HG02798 (cell line): ENCODE data around the gene CRHR1.

Experiments
- ATAC-seq: cut with Tn5 transposase; IDR thresholded peaks from one replicate; pipeline ENCODE4 v1.9.1; 2021; ENCODE audit warnings: mild to moderate bottlenecking; ENCODE audit not compliant: unreplicated experiment, poor library complexity

Gene CRHR1

DNA sequence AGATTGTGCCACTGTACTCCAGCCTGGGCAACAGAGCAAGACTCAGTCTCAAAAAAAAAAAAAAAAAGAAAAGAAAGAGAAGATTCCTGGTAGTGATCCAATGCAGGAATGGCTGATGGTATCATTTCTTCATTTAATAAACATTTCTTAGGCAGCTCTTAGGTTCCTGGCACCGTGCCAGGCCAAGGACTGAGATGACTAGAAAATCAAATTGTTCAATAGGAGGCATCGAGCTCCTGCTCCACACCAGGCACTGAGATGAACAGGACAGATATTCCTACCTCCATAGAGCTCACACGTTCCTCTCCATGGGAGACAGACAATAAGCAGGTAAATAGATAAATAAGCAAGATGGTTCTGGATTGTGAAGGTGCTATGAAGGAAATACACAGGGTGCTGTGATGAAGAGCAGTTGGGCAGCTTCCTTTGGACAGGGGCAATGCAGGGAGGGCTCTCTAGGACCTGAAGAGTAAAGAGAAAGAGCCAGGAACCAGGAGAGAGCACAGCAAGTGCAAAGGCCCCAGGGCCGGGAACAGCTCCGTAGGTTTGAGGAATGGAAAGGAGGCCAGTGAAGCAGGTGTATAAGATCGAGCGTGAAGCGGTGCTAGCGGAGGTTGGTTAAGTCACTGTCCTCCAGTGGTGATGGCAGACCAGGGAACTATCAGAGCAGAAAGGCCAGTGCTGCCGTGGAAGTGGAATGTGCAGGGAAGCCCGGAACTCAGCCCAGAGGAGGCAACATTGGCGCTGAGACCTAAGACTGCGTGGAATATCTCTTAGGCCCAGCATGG, 26.5 kb upstream of the CRHR1 start:
- ATAC-seq, result no peak

GRCh38 chr17:45758544-45758943, 25.6 kb upstream of the CRHR1 start:
- no peak for ATAC-seq

GRCh38 chr17:45759761-45760160, 24.4 kb upstream of the CRHR1 start:
- no peak for ATAC-seq

DNA sequence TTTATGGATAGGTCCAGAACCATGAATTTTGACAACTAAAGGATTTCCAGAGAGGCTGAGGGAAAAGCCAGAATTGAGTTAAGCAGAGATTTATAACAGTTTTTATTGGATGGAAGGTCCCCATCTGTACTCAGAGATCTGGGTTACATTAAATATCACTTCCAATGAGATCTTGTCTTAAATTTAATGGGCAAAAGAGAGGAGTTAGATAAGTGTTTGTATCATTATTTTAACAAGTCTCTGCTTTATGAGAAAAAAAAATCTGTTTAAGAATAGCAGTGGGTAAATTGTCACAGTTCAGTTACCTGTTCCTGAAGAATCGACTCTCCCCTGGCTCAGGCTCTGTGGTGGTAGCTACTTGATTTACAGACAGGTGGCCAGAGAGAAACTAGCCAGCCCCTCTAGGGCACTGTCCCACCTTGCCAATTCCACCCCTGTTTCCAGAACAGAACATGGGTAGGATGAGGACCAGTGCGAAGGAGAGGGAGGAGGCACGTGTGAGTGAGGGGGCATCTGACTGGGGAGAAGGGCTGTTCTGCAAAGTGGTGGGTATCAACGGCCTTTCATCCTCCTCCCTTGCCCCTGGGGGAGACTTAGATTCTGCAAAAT, 22.1 kb upstream of the CRHR1 start:
- ATAC-seq, result no peak

DNA sequence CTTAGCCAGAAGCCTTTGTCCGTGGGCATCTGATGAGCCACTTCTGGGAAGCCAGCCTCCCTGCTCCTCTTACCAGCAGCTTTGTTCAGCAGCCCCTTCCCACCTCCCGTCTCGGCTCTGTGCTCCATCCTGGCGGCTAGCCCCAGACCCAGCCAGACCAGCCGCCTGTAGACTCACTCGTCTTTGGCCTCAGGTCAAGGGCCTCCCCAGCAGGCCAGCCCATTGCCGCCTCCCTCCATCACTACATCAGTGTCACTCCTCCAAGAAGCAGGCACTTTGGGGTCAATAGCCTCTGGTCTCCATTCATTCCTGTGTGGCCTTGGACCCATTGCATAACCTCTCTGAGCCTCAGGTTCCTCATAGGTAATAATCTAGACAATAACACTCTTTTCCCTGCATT, 20.9 kb upstream of the CRHR1 start:
- no peak for ATAC-seq

- ATAC-seq, result no peak
Observed at GRCh38 chr17:45764479-45764878, 19.6 kb upstream of the CRHR1 start.

DNA sequence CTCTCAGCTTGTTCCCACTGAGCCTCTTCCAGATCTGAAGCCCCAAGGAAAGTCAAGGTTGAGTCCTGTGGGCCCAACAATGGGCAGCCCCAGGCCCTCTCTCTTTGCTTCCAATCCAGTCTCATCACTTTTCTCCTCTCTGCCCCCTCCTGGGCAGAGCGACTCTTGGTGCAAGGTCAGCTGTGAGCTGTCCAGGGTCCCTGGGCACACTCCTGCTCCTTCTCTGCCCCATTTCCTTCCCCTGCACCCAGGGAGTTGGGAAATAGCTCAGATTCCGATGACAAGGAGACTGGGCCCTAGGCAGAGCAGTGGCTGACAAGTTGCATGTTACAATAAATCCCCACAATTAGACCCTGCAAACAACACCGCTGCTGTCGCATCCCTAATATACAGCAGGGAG, 16.1 kb upstream of the CRHR1 start:
- no peak for ATAC-seq

DNA sequence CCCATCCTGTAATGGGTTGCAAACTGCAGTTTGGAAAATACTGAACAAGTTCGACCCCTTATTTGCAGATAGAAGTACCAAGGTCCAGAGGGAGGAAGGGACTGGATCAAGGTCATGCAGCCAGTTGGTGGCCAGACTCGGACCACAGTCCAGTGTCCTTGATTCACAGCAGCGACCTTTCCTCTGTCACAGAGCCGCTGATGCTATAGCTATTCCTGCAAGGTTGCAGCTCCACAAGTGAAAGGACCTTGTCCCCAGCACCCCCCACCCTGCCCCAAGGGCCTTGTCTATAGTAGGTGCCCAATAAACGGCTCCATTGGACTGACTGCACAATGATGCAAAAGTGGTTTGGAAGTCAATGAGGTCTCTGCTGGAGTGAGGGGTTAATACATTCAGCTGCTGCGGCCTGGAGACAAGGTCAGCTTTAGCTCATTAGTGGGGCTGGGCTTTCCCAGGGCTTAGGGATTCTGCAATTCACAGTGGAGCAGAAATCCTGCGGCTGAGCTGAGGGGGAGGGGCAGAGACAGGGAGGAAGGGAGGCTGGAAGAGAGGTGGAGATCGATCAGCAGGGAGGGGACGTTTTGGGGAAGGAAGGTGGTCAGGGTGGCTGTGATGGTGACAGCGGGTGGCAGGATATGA, 13.4 kb upstream of the CRHR1 start:
- no peak for ATAC-seq

DNA sequence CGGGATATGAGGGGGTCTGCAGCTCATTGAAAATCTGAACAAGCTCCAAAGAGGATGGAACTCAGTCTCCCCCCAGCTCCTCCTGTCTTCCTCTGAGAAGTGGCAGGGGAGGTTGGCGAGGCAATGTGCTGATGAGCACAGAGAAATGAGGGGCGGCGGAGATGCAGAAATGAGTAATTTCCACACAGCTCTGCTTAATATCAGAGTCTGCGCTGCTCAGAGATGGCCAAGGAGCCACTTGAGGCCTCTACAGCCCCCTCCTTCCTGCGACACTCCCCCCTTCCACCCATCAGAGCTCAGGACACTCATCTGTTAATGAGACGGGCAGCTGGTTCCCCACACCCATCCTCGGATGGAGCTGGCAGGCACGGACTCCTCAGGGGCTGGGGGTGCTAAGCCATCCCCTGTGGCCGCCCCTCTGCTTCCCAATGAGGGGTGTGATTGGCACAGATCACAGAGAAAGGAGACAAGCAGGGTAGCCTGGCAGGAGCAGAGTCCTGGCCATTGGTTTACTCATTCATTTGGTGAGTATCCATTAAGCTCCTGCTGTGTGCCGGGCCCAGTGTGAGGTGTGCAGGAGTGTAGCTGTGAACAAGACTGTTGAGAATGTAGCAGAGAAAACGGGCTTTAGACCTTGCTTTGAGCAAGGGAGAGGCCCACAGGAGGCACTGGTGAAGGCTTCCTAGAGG, 12.7 kb upstream of the CRHR1 start:
- no peak for ATAC-seq

DNA sequence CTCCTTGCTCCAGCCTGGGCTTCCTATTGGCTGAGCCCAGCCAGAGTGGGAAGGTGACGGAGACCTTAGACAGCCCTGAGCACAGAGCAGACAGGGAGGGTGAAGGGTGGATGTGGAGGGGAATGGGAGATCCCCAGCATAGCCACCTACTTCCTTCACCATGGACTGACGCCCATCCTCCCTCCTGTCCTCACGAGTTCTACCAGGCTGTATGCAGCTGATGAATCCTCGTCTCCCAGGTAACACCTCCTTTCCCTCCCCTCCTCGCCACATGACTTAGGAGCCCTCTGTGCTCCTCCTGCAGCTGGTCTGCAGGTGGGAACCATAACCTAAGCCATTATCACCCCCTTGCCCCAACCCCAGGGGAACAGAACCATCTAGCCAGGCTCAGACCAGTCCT, 9.0 kb upstream of the CRHR1 start:
- no peak for ATAC-seq

- no peak for ATAC-seq
Observed at GRCh38 chr17:45775576-45776011, 8.5 kb upstream of the CRHR1 start.

GRCh38 chr17:45776896-45777295, 7.2 kb upstream of the CRHR1 start:
- no peak for ATAC-seq

- no peak for ATAC-seq
Observed at GRCh38 chr17:45777388-45777787, 6.7 kb upstream of the CRHR1 start.

- no peak for ATAC-seq
Observed at GRCh38 chr17:45780921-45781320, 3.2 kb upstream of the CRHR1 start.

GRCh38 chr17:45782889-45783592, 1.1 kb upstream of the CRHR1 start:
- ATAC-seq, result no peak

DNA sequence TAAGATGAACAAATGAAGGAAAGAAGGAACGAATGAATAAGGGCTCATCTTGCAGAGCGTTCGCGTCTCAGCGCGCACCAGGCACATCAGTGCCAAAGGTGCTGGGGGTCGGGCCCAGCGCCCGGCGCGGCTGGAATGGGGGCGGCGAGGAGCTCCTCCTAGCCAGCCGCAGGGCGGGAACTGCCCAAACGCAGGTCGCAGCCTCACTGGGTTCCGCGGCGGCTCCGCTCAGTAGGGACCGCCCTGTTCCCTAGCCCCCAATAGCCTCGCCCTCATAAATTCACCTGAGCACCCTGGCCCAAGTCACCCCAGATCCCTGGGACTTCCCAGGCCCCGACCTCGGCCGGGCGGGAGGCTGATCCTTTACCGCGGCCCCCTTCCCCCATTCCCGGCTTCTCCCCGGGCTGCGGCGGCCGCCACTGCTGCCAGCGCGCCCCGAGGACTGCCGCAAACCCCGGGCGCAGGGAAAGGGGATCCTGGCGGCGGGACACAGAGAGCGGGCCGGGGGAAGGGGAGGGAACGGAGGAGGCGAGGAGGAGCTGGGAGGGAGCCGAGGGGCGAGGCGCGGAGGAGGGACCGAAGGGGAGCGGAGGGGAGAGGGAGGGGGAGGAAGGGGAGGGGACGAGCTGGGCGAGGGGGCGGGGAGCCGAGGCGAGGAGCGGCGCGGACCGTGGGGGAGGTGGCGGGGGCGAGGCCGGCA, 377 bp upstream of the CRHR1 start:
- no peak for ATAC-seq

DNA sequence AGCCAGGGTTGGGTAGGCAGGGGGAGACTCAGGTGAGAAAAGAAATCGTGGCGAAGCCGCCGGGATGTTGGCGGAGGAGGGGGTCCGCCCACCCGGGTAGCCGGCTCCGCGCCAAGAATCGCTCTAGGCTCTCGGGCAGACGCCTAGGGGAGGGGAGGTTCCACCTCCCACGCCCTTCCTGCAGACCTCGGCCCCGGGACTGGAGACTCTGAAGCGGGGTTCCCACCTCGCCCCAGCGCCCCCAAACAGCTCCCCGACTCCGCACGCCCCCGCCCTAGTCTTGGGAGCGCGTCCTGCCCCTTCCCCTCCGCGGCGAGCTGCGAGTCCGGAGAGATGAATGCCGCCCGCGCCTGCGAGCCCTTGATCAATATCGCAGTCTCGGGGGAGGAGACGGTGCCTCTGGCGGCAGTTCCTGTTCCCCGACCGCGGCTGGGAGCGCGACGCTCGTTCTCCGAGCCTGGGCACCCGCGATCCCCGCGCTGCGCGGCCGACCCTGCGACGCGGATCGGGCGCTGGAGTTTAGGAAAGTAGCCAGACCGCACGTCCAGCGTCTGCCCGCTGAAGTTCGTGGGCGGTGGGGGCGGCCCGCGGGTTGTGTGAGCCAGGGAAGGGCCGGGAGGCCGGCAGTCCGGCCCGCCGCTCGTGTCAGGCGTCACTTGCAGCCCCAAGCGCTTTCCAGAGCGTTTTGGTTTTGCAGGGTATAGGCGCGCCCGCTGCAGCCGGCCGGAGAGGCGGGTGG, 790 bp downstream of the CRHR1 start:
- ATAC-seq, result no peak

GRCh38 chr17:45785480-45786193, 1.5 kb downstream of the CRHR1 start:
- no peak for ATAC-seq

- ATAC-seq, result no peak
Observed at GRCh38 chr17:45786349-45786748, 2.2 kb downstream of the CRHR1 start.
